ENCODE measurements around the gene KSR1. TPM values are rescaled to one million over a fixed set of nuclear protein-coding genes. Genes with fewer than 3 reads are reported as not detected.
"Not testable (repeated sequence)": the region's sequence is repeated elsewhere in the genome, so short reads cannot be mapped to it uniquely, and the experiment has no call there.

The KSR1 gene
- total RNA-seq, 4 donors from 2014 or later = 26.0 to 37.5 (median 35.0) TPM

DNA sequence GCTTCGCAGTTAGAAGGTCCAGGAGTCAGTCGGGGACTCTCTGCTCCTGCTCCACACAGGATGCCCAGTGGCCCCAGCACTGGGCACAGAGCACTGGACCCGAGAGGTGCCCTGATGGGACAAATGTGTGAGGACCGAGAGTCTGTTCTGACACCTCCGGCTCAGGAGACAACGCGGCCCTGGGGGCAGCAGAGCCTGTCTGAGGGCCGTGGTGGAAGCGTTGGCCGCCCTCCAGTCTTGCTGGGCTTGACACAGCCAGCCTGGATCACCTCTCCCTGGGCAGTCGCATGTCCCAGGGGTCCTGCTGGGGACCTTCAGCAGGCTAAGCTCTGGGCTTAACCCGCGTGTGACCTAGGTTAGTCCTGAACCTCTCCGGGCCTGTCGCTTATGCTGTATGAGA is 197.9 kb downstream of the KSR1 start:
- 87 to 90% methylated on average over 3 to 11 of the region's 15 CpGs for WGBS, 2 donors
- intact Hi-C loops (cut with DNase I; ENCODE audit: low total_unique reads) = loop anchor here (5.0 kb wide), 1 partner anchor 52 kb away; no protein-coding TSS in a partner anchor
- DNase-seq (ENCODE audit: low spot score in 2 of 2) = no peak
- no peak overlapping the region for H3K4me3 ChIP-seq (ENCODE audit: low read depth, poor library complexity, severe bottlenecking)
- TF ChIP-seq, protein P1, sequence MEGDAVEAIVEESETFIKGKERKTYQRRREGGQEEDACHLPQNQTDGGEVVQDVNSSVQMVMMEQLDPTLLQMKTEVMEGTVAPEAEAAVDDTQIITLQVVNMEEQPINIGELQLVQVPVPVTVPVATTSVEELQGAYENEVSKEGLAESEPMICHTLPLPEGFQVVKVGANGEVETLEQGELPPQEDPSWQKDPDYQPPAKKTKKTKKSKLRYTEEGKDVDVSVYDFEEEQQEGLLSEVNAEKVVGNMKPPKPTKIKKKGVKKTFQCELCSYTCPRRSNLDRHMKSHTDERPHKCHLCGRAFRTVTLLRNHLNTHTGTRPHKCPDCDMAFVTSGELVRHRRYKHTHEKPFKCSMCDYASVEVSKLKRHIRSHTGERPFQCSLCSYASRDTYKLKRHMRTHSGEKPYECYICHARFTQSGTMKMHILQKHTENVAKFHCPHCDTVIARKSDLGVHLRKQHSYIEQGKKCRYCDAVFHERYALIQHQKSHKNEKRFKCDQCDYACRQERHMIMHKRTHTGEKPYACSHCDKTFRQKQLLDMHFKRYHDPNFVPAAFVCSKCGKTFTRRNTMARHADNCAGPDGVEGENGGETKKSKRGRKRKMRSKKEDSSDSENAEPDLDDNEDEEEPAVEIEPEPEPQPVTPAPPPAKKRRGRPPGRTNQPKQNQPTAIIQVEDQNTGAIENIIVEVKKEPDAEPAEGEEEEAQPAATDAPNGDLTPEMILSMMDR (IDR thresholded peaks at IDR 0.05) = no peak
- no peak for TF ChIP-seq POLR2A (IDR thresholded peaks at IDR 0.05)

- intact Hi-C loops (cut with DNase I; ENCODE audit: low total_unique reads) = loop anchor here (5.0 kb wide), 2 partner anchors 53 to 102 kb away; no protein-coding TSS in a partner anchor
- DNase-seq (ENCODE audit: low spot score in 2 of 2) = peak; percentile 59 to 94
- WGBS, 2 donors = 40 to 44% methylated on average over 34 of the region's 34 CpGs
Measured at GRCh38 chr17:27654654-27655524, 198.6 kb downstream of the KSR1 start.

DNA sequence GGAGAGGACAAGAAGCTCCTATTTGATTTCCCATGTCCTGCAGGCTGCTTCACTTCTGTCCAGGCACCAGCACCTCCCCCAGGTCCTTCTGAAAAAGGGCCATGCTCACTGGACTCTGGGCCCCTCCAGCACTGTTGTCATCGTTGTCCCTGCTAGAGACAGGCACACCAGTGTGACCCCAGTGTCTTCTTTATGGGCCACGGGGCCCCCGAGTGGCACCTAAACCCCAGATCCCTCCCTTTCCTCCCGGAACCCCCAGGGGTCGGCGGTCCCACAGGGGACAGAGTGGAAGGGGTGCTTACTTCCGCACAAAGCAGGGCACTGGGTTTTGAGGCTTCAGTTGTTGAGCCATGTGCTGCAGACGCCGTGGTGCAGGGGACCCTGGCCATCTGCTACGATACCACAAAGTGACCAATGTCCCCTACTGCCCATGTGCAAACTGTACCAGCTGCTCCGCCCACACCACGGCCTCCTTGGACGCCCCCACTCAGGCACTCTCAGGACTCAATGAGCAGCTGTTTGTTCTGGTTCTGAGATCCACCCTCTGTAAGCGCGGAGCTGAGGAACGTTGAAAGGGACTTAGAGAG is 199.4 kb downstream of the KSR1 start:
- 90 to 93% methylated on average over 16 of the region's 16 CpGs for WGBS, 2 donors

More at GRCh38 chr17:27654654-27655524, 198.6 kb downstream of the KSR1 start:
- no peak overlapping the region for H3K4me3 ChIP-seq (ENCODE audit: low read depth, poor library complexity, severe bottlenecking)
- TF ChIP-seq POLR2A (IDR thresholded peaks at IDR 0.05) = no peak
- TF ChIP-seq, protein P1 (IDR thresholded peaks at IDR 0.05) = peak in 1 of 3 donors; percentile 72

GRCh38 chr17:27656620-27657019 is 200.4 kb downstream of the KSR1 start:
- WGBS, 2 donors = 84 to 86% methylated on average over 8 of the region's 8 CpGs
- DNase-seq (ENCODE audit: low spot score in 2 of 2); H3K4me3 ChIP-seq (ENCODE audit: low read depth, poor library complexity, severe bottlenecking): not testable (repeated sequence)
- intact Hi-C loops (cut with DNase I; ENCODE audit: low total_unique reads) = loop anchor here (5.0 kb wide), 1 partner anchor 101 kb away; no protein-coding TSS in a partner anchor

More for the DNA sequence above, 199.4 kb downstream of the KSR1 start:
- DNase-seq (ENCODE audit: low spot score in 2 of 2); H3K4me3 ChIP-seq (ENCODE audit: low read depth, poor library complexity, severe bottlenecking): not testable (repeated sequence)
- intact Hi-C loops (cut with DNase I; ENCODE audit: low total_unique reads) = loop anchor here (5.0 kb wide), 1 partner anchor 102 kb away; no protein-coding TSS in a partner anchor

- WGBS, 2 donors = 65 to 66% methylated on average over 5 of the region's 5 CpGs
- DNase-seq (ENCODE audit: low spot score in 2 of 2) = no peak
- TF ChIP-seq, protein P1 (IDR thresholded peaks at IDR 0.05) = no peak
- no peak for TF ChIP-seq POLR2A (IDR thresholded peaks at IDR 0.05)
- intact Hi-C loops (cut with DNase I; ENCODE audit: low total_unique reads) = loop anchor here (5.0 kb wide), 1 partner anchor 100 kb away; no protein-coding TSS in a partner anchor
- H3K4me3 ChIP-seq (ENCODE audit: low read depth, poor library complexity, severe bottlenecking) = no peak overlapping the region
Measured at GRCh38 chr17:27657620-27658019, 201.4 kb downstream of the KSR1 start.

- DNase-seq (ENCODE audit: low spot score in 2 of 2) = no peak
- no peak overlapping the region for H3K4me3 ChIP-seq (ENCODE audit: low read depth, poor library complexity, severe bottlenecking)
- intact Hi-C loops (cut with DNase I; ENCODE audit: low total_unique reads) = loop anchor here (5.0 kb wide), 1 partner anchor 98 kb away; no protein-coding TSS in a partner anchor
- 80 to 85% methylated on average over 6 of the region's 6 CpGs for WGBS, 2 donors
- TF ChIP-seq POLR2A (IDR thresholded peaks at IDR 0.05) = no peak
- TF ChIP-seq, protein P1 (IDR thresholded peaks at IDR 0.05) = no peak
Measured at GRCh38 chr17:27659683-27660082, 203.4 kb downstream of the KSR1 start.
